ENCODE data around the gene ASTN1.

ASTN1 gene

DNA sequence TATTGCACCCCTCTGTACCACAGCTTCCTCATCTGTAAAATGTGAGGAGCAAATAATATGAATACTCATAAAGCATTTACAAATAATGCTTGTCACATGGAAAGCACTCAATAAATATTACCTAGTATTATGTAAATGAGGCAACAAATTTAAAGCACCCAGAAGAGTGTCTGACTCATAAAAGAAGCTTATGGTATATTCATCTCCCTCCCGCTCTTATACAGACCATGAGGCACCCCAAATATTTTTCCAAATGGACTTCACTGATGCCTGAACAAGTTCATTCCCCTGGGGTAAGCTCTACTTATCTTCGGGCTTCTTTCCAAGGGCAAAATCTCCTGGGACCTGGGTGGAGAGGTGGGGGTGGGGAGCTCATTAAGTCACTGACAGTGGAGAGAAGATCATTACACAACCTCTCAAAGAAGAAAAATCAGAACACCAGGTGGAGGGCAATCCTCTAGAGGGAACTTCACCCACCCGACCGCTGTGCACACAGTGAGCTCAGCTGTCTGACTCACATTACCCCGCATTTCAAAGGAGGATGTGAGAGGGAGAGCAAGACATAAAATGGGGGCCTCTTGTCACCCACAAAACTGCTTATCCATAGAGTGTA, 166.2 kb downstream of the ASTN1 start:
- POLR2A ChIA-PET: no interaction called here
- DNase-seq (ENCODE audit: extremely low spot score): no peak
- no peak for TF ChIP-seq CTCF (IDR thresholded peaks at IDR 0.05; ENCODE audit: control extremely low read depth, extremely low read depth, low read depth, missing control alignments)
- CTCF ChIA-PET: interaction anchor here (1.3 kb wide), 1 partner anchor 9 kb away, joined by 3 read pairs; no protein-coding TSS in a partner anchor

DNA sequence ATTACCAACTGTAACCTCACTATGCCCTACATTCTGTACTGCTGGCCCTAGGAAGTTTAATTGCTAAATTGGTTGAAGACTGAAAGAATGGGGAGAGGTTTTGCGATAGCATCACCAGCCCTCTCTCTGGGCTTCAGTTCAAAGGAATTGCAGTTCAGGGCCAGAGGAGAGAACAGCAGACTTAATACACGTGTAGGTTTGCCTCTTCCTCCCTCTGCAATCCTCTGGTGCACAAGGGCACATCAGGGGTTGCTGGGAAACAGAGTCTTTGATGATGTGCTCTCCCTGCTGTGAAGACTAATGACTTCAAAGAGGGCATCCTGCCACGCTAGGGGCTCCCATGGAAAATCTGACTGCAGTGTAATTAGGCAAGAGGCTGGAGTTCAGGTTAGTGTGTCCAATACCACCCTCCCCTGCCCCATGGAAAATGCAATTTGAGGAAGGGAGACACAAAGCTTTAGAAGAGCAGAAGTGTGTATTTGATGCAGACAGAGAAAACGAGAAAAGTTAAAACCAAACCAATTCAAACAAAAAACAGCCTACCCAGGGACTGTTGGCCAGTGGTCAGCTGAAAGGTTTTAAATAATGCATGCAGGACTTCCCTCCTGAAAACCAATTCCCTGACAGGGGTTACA, 167.9 kb downstream of the ASTN1 start:
- POLR2A ChIA-PET: no interaction called here
- CTCF ChIA-PET: no interaction called here

GRCh38 chr1:176994931-176995596, 169.4 kb downstream of the ASTN1 start:
- ChIA-PET CTCF (no interaction called here), POLR2A (no interaction called here)
- no peak for TF ChIP-seq CTCF (IDR thresholded peaks at IDR 0.05; ENCODE audit: control extremely low read depth, extremely low read depth, low read depth, missing control alignments)
- no peak for DNase-seq (ENCODE audit: extremely low spot score)

More for the DNA sequence above, 167.9 kb downstream of the ASTN1 start:
- TF ChIP-seq CTCF (IDR thresholded peaks at IDR 0.05; ENCODE audit: control extremely low read depth, extremely low read depth, low read depth, missing control alignments): no peak
- DNase-seq (ENCODE audit: extremely low spot score): no peak

DNA sequence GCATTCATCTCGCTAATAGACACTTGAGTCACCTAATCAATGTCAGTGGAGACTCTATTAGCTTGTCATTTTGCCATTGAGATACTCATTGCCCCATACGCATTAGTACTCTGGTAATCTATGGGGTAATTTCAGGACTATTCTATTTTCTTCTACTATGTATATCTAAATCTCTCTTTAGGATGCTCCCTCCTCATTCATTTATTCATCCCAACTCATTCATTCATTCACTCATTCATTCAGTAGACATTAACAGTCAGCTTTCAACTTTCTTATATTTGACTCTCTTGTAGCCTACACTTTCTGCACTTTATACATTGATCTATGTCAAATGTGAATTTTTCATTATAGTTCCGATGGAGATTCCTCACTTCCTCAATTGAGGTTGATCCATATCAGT, 170.9 kb downstream of the ASTN1 start:
- TF ChIP-seq CTCF (IDR thresholded peaks at IDR 0.05; ENCODE audit: control extremely low read depth, extremely low read depth, low read depth, missing control alignments): no peak
- ChIA-PET POLR2A (no interaction called here), CTCF (no interaction called here)
- DNase-seq (ENCODE audit: extremely low spot score): no peak

GRCh38 chr1:176989754-176990153, 174.8 kb downstream of the ASTN1 start:
- DNase-seq (ENCODE audit: extremely low spot score): no peak
- ChIA-PET CTCF (interaction anchor here (0.9 kb wide), 1 partner anchor 9 kb away, joined by 3 read pairs; no protein-coding TSS in a partner anchor), POLR2A (no interaction called here)
- no peak for TF ChIP-seq CTCF (IDR thresholded peaks at IDR 0.05; ENCODE audit: control extremely low read depth, extremely low read depth, low read depth, missing control alignments)

DNA sequence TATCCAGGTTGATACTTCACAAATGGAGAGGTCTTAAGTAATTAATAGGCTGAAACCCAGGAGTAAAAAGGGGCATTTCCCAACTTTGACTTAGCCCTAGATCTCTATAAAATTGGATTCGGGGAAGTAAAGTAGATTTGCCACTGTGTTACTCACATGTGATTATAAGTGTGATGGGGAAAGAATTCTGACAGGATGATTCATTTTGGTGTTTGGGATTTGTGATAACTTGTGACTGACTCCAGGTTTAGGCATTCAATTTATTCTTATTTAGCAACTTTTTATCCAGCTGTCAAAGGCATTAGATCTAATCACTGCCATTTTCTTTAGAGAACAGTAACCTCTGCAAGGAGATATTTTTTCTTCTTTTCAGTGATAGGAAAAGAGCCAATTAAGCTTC, 175.5 kb downstream of the ASTN1 start:
- TF ChIP-seq CTCF (IDR thresholded peaks at IDR 0.05; ENCODE audit: control extremely low read depth, extremely low read depth, low read depth, missing control alignments): no peak
- POLR2A ChIA-PET: no interaction called here
- DNase-seq (ENCODE audit: extremely low spot score): no peak
- CTCF ChIA-PET: no interaction called here

All from GM10248 (cell line).